Measurements from ENCODE around the gene MKNK1. TPM values are rescaled to one million over a fixed set of nuclear protein-coding genes. Genes with fewer than 3 reads are reported as not detected.
A peak's percentile ranks its signal among the peaks of the same experiment; 100 is the strongest.

Gene MKNK1
- total and polyA plus RNA-seq, 2 of the 4 experiments (the other 2 are of a cell fraction): 14.3 to 35.2 TPM

DNA sequence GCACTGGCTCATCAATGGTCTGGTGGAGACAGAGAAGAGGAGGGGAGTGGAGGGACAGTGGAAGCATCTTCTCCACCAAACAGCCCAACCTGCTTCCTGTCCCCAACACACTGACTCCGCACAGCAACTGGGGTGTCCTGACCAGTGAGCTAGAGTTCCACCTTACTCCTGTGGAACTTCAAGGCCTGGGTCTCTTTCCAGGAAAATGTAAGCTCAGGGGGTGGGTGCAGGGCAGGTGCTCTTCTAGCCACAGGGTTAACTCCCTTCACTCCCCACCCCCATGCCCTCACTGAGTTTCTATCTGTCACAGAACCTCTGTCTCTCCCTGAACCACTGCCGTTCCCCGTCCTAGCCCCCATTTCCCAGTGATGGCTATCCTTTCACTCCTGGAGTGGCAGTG, 11.7 kb upstream of the MKNK1 start:
- ATAC-seq (ENCODE audit: low read depth) (no peak), DNase-seq (no peak)
- peak overlapping the region; percentile 38 for H4K91ac ChIP-seq (ENCODE audit: insufficient read depth, low read depth, low read length)
- no peak overlapping the region for H3K18ac ChIP-seq (ENCODE audit: low read depth, low read length)
- POLR2A ChIA-PET (ENCODE audit: unreplicated experiment): interaction anchor here (1.8 kb wide), 1 partner anchor 12 kb away, joined by 4 read pairs; the partner anchor contains the start of gene MKNK1
- intact Hi-C loops (cut with micrococcal nuclease): loop anchor here (5.0 kb wide), 1 partner anchor 102 kb away; the partner anchor contains the start of gene EFCAB14
- H2BK15ac ChIP-seq (ENCODE audit: low read depth, low read length): no peak overlapping the region; the same call in 2 of the 3 replicates
- dilution Hi-C loops (cut with HindIII; ENCODE audit: low sequenced_read_pairs, unreplicated experiment): no loop called here
- H3K36me3 ChIP-seq (ENCODE audit: control insufficient read depth, insufficient read depth, low read length): peaks cover 8% of the 10 kb centered on the region; the same call in 1 of the 2 replicates
- peak overlapping the region; percentile 7 to 29; a peak in 1 of 4 replicates for H4K8ac ChIP-seq (ENCODE audit: low read depth in 2 of 2, low read length in 2 of 2)
- peak overlapping the region; percentile 74 for H2AK5ac ChIP-seq (ENCODE audit: low read depth, low read length)
- 0 out of 2 replicates have a peak, but pooled peaks cover 8% of the 10 kb centered on the region for H4K20me1 ChIP-seq (ENCODE audit: insufficient read depth, low read length)
- no TSS peak for BruUV-seq (replicated peaks)
- H4K5ac ChIP-seq (ENCODE audit: low read depth, low read length): no peak overlapping the region; the same call in 1 of the 2 replicates
- peak overlapping the region; percentile 10; the same call in 1 of the 2 replicates for H2BK120ac ChIP-seq (ENCODE audit: low read depth, low read length)
- H2BK20ac ChIP-seq (ENCODE audit: low read depth, low read length): no peak overlapping the region
- no peaks in the 10 kb centered on the region for H3K9me3 ChIP-seq (ENCODE audit: control insufficient read depth, insufficient read depth, low read length)
- H3K14ac ChIP-seq (replicated peaks; ENCODE audit: low read depth, low read length): peak overlapping the region; percentile 80
- CTCF ChIA-PET: interaction anchor here (1.3 kb wide), 1 partner anchor 11 kb away, joined by 4 read pairs; the partner anchor contains the start of gene MKNK1
- peak overlapping the region; percentile 93 for H2AK9ac ChIP-seq (replicated peaks; ENCODE audit: low read depth, low read length, poor library complexity)
- H3K27ac ChIP-seq (ENCODE audit: insufficient read depth, low read length): peak overlapping the region; percentile 64
- H3K9ac ChIP-seq (ENCODE audit: low read depth, low read length): peak overlapping the region; percentile 84
- H3K4me3 ChIP-seq (ENCODE audit: insufficient read depth, low read depth, low read length): peak overlapping the region; percentile 89
- TF ChIP-seq MAZ (IDR thresholded peaks at IDR 0.05; ENCODE audit: borderline replicate concordance, low read depth, low read length): no peak
- in situ Hi-C loops (cut with MboI; ENCODE audit: low sequenced_read_pairs): no loop called here
- peaks cover 25 to 48% of the 10 kb centered on the region in 2 experiments for H3K79me1 ChIP-seq (ENCODE audit: low read depth in 1 of 2, low read length in 2 of 2)
- H3K56ac ChIP-seq (ENCODE audit: extremely low read depth, insufficient read depth, low read length): peak overlapping the region; percentile 74
- peak overlapping the region; percentile 81 for H3K4ac ChIP-seq (ENCODE audit: low read depth, low read length)
- peaks cover 20% of the 10 kb centered on the region for H3K4me1 ChIP-seq (ENCODE audit: control insufficient read depth, insufficient read depth, low read length)
- no CpG with 5 or more reads among the region's 3 CpGs for WGBS, 2 experiments (ENCODE audit: extremely low coverage in 2 of 2, insufficient read length in 1 of 2)
- H2BK5ac ChIP-seq (ENCODE audit: low read depth, low read length, poor library complexity, severe bottlenecking): no peak overlapping the region
- H2AFZ ChIP-seq (replicated peaks; ENCODE audit: low read length, poor library complexity): peak overlapping the region; percentile 100
- H3K23ac ChIP-seq (ENCODE audit: low read depth, low read length): peak overlapping the region; percentile 65
- peak overlapping the region; percentile 89 for H3K4me2 ChIP-seq (ENCODE audit: low read depth, low read length)
- peaks cover 23% of the 10 kb centered on the region for H3K9me1 ChIP-seq (ENCODE audit: insufficient read depth, low read length)
- no peaks in the 10 kb centered on the region for H3K27me3 ChIP-seq (ENCODE audit: control insufficient read depth, insufficient read depth, low read length)

Data from IMR-90 (cell line).